Liver (tissue), 9 donors: ENCODE data around the gene BCL2L14. TPM values are rescaled to one million over a fixed set of nuclear protein-coding genes. Genes with fewer than 3 reads are reported as not detected.

Experiments used
- DNase-seq: peaks from one replicate; pipeline ENCODE4 v3.0.0-alpha.2; 2017; ENCODE audit warnings: low spot score
- H3K27ac ChIP-seq, 2 donors: one replicate each; pipeline ENCODE4 v1.7.0; 2013; ENCODE audit warnings: inconsistent platforms in 2 of 2, low read length in 2 of 2, control low read depth in 1 of 2, low read depth in 1 of 2, mild to moderate bottlenecking in 1 of 2
- H3K27me3 ChIP-seq, 4 donors: one replicate each; pipeline versions ENCODE4 v1.6.1 to v1.7.0; 2013; ENCODE audit warnings: low read length in 3 of 4, inconsistent platforms in 1 of 4, mild to moderate bottlenecking in 1 of 4, moderate library complexity in 1 of 4; ENCODE audit not compliant: control insufficient read depth in 4 of 4, insufficient read depth in 4 of 4
- H3K36me3 ChIP-seq, 4 donors: one replicate each; pipeline versions ENCODE4 v1.6.1 to v1.7.0; 2013; ENCODE audit warnings: low read length in 3 of 4, mild to moderate bottlenecking in 3 of 4, low read depth in 1 of 4, moderate library complexity in 1 of 4; ENCODE audit not compliant: control insufficient read depth in 4 of 4, insufficient read depth in 3 of 4
- H3K4me1 ChIP-seq, 4 donors: one replicate each; pipeline versions ENCODE4 v1.6.1 to v1.7.0; 2013; ENCODE audit warnings: low read length in 3 of 4, mild to moderate bottlenecking in 3 of 4, moderate library complexity in 1 of 4; ENCODE audit not compliant: control insufficient read depth in 4 of 4, insufficient read depth in 4 of 4
- H3K4me3 ChIP-seq, 3 donors: one replicate each; pipeline versions ENCODE4 v1.6.1 to v1.7.0; 2013; ENCODE audit warnings: low read length in 3 of 3, control low read depth in 1 of 3, low read depth in 1 of 3, mild to moderate bottlenecking in 1 of 3
- H3K9ac ChIP-seq, 2 donors: one replicate each; pipeline ENCODE4 v1.7.0; 2013; ENCODE audit warnings: low read length in 2 of 2, mild to moderate bottlenecking in 2 of 2, moderate library complexity in 2 of 2, control low read depth in 1 of 2, low read depth in 1 of 2
- H3K9me3 ChIP-seq, 4 donors: one replicate each; pipeline versions ENCODE4 v1.6.1 to v1.7.0; 2013; ENCODE audit warnings: low read length in 3 of 4; ENCODE audit not compliant: control insufficient read depth in 4 of 4
- ATF3 ChIP-seq: IDR thresholded peaks from 2 replicates; pipeline ENCODE4 v1.6.1; 2016; ENCODE audit warnings: antibody characterized with exemption
- CTCF ChIP-seq: fragments of 150-350 bp; IDR thresholded peaks from 2 replicates; pipeline ENCODE4 v1.5.1; 2017; ENCODE audit warnings: improper control_type of control experiment, low read depth, low read length; ENCODE audit not compliant: missing input control
- EGR1 ChIP-seq, 2 donors: IDR thresholded peaks; 2 replicates each; pipeline ENCODE4 v1.6.1; 2016 to 2018; ENCODE audit warnings: antibody characterized with exemption in 2 of 2, low read depth in 2 of 2
- FOXA1 ChIP-seq: IDR thresholded peaks from 2 replicates; pipeline ENCODE4 v1.6.1; 2016; ENCODE audit warnings: antibody characterized with exemption
- HNF4G ChIP-seq: IDR thresholded peaks from 2 replicates; pipeline ENCODE4 v1.6.1; 2016; ENCODE audit warnings: antibody characterized with exemption
- MAX ChIP-seq: IDR thresholded peaks from 2 replicates; pipeline ENCODE4 v1.6.1; 2016; ENCODE audit warnings: antibody characterized with exemption
- NR2F2 ChIP-seq: IDR thresholded peaks from 2 replicates; pipeline ENCODE4 v1.6.1; 2016; ENCODE audit warnings: antibody characterized with exemption
- RXRA ChIP-seq, 2 donors: IDR thresholded peaks; 2 replicates each; pipeline ENCODE4 v1.6.1; 2017 to 2018; ENCODE audit warnings: antibody characterized with exemption in 2 of 2, mild to moderate bottlenecking in 1 of 2
- WGBS: extraction: QIAGEN DNeasy Blood & Tissue Kit; methylation state at CpG from one replicate; pipeline ENCODE4 v1.1.7; 2013; 5-methylcytosine and 5-hydroxymethylcytosine counted together
- polyA plus RNA-seq, 2 donors: library from polyadenylated mRNA; stranded (reverse) in 1 of 2; unstranded in 1 of 2; fragments of 200-250 nt in 1 of 2; fragments of >200 nt in 1 of 2; fragmentation: Nextera tagmentation in 1 of 2; extraction: Ambion mirVana in 1 of 2; gene quantifications; one replicate each; pipeline versions ENCODE4 v1.2.1 to v1.2.3, GENCODE V29; 2013 to 2015
- total RNA-seq, 2 donors: library from RNA; depleted of rRNA; stranded (reverse); fragments of >200 nt; gene quantifications; one replicate each; pipeline ENCODE4 v1.2.3, GENCODE V29; 2014
- TF ChIP-seq, protein P1 (sequence below): IDR thresholded peaks from 2 replicates; pipeline ENCODE4 v1.6.1; 2016; ENCODE audit warnings: antibody characterized with exemption
- donor health status: healthy.
- donor health status: healthy.
- donor health status: healthy.
- donor health status: healthy.
- donor health status: healthy.

BCL2L14 gene
- total and polyA plus RNA-seq, 4 donors: 0.15 to 2.5 (median 0.19) TPM

DNA sequence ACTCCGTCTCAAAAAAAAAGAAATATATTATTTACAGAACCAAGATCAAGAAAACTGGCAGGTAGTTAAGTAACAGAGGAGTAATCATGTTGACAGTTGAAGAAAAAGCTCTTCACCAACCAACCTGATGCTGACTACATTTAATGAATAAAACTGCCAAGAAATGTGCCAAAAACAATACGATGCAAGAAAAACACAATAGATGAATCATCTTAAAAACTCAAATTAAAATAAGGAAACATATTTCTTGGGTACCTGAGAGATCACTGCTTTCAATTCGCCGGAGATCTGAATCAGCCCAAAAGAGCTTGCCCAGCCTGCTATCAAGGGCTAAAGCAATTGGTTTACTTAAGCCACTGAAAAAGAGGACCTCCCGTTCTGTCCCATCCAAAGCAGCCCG is 76.4 kb downstream of the BCL2L14 start:
- TF ChIP-seq, protein P1, sequence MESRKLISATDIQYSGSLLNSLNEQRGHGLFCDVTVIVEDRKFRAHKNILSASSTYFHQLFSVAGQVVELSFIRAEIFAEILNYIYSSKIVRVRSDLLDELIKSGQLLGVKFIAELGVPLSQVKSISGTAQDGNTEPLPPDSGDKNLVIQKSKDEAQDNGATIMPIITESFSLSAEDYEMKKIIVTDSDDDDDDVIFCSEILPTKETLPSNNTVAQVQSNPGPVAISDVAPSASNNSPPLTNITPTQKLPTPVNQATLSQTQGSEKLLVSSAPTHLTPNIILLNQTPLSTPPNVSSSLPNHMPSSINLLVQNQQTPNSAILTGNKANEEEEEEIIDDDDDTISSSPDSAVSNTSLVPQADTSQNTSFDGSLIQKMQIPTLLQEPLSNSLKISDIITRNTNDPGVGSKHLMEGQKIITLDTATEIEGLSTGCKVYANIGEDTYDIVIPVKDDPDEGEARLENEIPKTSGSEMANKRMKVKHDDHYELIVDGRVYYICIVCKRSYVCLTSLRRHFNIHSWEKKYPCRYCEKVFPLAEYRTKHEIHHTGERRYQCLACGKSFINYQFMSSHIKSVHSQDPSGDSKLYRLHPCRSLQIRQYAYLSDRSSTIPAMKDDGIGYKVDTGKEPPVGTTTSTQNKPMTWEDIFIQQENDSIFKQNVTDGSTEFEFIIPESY: no peak
- TF ChIP-seq NR2F2: no peak
- TF ChIP-seq HNF4G: no peak
- no peak for TF ChIP-seq MAX
- no peak for TF ChIP-seq CTCF
- TF ChIP-seq RXRA (IDR thresholded peaks at IDR 0.05): no peak
- TF ChIP-seq FOXA1: no peak
- TF ChIP-seq ATF3: no peak
- no peak for TF ChIP-seq EGR1 (IDR thresholded peaks at IDR 0.05; ENCODE audit: low read depth in 2 of 2)
- Histone ChIP-seq H3K27me3 (no peaks in the 10 kb centered on the region), H3K27ac (no peak overlapping the region), H3K9ac (no peak overlapping the region), H3K4me1 (no peaks in the 10 kb centered on the region), H3K9me3 (no peaks in the 10 kb centered on the region), H3K4me3 (no peak overlapping the region), H3K36me3 (peaks cover 8 to 48% (median 28%) of the 10 kb centered on the region in 4 donors)
- WGBS: 97% methylated on average over 6 of the region's 6 CpGs
- no peak for DNase-seq

Other genes with a start within 250 kb of the BCL2L14 start
- gene LRP6, start 196.1 kb downstream of the BCL2L14 start, total RNA-seq: 10 to 100 TPM; 24.7 to 76.8 TPM
- 10 to 100 TPM; 14.7 to 21.7 TPM for gene LRP6, start 196.1 kb downstream of the BCL2L14 start, polyA plus RNA-seq